SK-N-DZ (cell line): ENCODE results near the gene KLLN. TPM values are rescaled to one million over a fixed set of nuclear protein-coding genes. Genes with fewer than 3 reads are reported as not detected.
A peak's percentile ranks its signal among the peaks of the same experiment; 100 is the strongest.
"Not testable (repeated sequence)": the region's sequence is repeated elsewhere in the genome, so short reads cannot be mapped to it uniquely, and the experiment has no call there.

Experiments
- DNase-seq: peaks from one replicate; pipeline ENCODE4 v3.0.0-alpha.2; 2015; ENCODE audit warnings: low spot score
- polyA plus RNA-seq, 2 experiments: library from polyadenylated mRNA; depleted of rRNA; stranded (reverse); fragments of >200 nt; gene quantifications; 2 replicates each; pipeline ENCODE4 v1.2.3, GENCODE V29; 2014

KLLN gene, protein sequence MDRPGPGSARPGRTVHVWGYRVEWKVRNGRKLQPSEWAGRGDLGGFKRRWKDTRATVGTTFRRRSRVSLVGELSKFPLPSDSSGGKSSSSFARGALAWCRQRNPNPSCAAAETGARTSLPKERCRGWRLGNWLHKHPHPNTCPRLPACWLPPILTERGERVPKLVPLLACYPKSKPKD
- polyA plus RNA-seq (2014; cell fraction: cytosol; rRNA removed): 0.44 and 0.56 TPM in 2 replicates
- 0.05 and 0.07 TPM in 2 replicates for polyA plus RNA-seq (2014; cell fraction: nucleus; rRNA removed)

DNA sequence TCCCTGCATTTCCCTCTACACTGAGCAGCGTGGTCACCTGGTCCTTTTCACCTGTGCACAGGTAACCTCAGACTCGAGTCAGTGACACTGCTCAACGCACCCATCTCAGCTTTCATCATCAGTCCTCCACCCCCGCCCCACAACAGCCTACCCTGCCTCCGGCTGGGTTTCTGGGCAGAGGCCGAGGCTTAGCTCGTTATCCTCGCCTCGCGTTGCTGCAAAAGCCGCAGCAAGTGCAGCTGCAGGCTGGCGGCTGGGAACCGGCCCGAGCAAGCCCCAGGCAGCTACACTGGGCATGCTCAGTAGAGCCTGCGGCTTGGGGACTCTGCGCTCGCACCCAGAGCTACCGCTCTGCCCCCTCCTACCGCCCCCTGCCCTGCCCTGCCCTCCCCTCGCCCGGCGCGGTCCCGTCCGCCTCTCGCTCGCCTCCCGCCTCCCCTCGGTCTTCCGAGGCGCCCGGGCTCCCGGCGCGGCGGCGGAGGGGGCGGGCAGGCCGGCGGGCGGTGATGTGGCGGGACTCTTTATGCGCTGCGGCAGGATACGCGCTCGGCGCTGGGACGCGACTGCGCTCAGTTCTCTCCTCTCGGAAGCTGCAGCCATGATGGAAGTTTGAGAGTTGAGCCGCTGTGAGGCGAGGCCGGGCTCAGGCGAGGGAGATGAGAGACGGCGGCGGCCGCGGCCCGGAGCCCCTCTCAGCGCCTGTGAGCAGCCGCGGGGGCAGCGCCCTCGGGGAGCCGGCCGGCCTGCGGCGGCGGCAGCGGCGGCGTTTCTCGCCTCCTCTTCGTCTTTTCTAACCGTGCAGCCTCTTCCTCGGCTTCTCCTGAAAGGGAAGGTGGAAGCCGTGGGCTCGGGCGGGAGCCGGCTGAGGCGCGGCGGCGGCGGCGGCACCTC is at the start of gene KLLN, which contains the start of gene PTEN:
Gene KLLN, minus strand, starts transcription at position 481 of the 891 bp plus-strand sequence. CDS start 1,046 bp downstream, outside the sequence.
Gene PTEN, plus strand, starts transcription at position 573 of the 891 bp plus-strand sequence. CDS start 845 bp downstream, outside the sequence.
- peak; percentile 92 for DNase-seq

DNA sequence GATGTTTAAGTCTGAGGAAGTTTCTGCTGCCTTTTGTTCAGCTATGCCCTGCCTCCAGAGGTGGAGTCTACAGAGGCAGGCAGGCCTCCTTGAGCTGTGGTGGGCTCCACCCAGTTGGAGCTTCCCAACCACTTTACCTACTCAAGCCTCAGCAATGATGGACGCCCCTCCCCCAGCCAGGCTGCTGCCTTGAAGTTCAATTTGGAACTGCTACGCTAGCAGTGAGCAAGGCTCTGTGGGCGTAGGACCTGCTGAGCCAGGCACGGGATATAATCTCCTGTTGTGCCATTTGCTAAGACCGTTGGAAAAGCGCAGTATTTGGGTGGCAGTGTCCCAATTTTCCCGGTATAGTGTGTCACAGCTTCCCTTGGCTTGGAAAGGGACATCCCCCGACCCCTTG is 40.1 kb upstream of the KLLN start:
- DNase-seq: not testable (repeated sequence)

DNA sequence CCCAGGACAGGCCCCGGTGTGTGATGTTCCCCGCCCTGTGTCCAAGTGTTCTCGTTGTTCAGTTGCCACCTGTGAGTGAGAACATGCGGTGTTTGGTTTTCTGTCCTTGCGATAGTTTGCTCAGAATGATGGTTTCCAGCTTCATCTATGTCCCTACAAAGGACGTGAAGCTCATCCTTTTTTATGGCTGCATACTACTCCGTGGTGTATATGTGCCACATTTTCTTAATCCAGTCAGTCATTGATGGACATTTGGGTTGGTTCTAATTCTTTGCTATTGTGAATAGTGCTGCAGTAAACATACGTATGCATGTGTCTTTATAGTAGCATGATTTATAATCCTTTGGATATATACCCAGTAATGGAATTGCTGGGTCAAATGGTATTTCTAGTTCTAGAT is 34.6 kb upstream of the KLLN start:
- DNase-seq: not testable (repeated sequence)

DNA sequence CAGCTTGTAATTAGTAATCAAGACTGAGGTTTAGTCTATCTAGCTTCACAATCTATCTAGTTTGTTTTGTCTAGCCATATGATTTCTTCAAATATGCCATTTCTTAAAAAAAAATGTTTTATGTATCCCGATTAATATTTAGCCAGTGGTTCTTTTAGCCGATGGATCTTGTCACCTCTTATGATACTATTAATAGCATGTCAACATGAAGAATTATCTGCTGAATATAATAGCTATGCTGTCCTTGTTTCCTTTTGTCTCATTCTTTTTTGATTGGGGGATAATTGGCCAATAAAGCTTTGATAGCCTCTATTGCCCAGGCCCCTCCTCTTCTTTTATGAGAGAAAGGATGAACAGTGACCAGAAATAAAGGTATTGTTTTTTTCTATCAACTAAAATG is 32.9 kb upstream of the KLLN start:
- no peak for DNase-seq

DNA sequence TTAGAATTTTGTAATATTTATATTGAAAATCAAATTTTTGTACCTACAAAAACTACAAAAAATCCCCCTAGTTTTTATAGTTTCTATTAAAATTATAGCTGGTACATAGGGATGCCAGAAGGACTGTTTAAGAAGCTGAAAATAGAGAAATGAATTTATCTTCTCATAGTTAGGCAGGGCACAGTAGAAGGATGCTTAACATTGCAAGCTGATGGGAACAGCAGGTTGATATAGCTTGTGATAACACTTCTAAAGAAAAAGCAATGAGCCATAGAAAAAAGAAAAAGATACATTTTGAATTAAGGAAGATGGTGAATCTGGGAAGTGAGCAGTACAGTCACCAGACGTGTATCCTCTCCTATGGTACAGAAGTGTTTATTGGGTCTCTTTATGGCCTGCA is 32.1 kb upstream of the KLLN start:
- no peak for DNase-seq

DNA sequence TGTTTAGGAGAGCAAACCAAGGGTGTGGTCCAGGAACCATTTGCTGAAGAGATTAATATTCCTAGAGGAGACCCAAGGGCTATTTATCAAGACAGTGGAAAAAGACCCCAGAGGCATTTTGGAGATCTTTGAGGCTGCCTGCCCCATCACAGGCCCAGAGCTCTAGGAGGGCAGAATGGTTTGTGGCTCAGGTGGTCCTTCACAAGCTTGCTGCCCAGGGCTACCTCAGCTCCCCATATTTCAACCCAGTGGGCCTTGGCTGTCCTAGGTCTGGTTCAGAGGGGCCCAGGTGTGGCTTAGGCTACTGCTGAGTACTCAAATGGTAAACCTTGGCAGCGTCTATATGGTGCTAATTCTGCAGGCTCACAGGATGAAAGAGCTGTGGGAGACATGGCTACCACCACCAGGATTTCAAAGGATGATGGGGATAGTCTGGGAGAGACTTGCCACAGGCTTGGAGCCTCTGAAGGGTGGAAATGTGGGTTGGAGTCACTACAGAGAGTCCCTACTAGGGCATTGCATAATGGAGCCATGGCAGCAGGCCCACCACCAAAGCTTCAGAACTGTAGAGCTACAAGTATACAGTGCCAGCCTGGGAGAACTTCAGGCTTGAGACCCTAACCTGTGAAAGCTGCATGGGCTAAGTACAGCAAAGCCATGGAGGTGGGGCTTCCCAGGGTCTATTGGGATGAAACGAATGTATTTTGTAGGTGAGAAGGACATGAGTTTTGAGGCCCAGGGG is 24.4 kb upstream of the KLLN start:
- no peak for DNase-seq

DNA sequence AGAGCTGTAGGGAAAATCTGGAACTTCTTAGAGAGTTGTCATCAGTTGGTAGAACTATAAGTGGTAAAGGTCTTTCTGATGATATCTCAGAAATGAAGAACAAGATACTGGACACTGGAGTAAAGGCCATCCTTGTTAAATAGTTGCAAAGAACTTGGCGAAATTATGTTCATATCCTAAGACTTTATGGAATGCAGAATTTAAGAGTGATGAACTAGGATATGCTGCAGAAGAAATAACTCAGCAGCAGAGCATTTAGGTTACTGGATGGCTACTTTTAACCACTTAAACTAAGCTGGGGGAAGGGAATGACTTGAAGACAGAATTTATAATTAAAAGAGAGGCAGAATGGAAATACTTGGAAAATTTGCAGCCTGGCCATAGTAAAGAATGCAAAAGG is 23.8 kb upstream of the KLLN start:
- no peak for DNase-seq

DNA sequence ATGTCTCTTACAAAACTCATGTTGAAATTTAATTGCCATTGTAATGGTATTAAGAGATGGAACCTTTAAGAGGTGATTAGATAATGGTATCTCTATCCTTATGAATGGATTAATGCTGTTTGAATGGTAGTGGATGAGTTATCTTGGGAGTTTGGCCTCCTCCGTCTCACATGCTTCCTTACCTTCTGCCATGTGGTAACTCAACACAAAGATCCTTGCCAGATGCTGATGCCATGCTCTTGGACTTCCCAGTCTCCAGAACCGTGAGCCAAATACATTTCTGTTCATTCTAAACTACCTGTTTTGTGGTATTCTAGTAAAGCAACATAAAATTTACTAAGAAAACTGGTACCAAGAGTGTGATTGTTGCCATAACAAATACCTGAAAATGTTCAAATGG is 23.3 kb upstream of the KLLN start:
- DNase-seq: no peak

DNA sequence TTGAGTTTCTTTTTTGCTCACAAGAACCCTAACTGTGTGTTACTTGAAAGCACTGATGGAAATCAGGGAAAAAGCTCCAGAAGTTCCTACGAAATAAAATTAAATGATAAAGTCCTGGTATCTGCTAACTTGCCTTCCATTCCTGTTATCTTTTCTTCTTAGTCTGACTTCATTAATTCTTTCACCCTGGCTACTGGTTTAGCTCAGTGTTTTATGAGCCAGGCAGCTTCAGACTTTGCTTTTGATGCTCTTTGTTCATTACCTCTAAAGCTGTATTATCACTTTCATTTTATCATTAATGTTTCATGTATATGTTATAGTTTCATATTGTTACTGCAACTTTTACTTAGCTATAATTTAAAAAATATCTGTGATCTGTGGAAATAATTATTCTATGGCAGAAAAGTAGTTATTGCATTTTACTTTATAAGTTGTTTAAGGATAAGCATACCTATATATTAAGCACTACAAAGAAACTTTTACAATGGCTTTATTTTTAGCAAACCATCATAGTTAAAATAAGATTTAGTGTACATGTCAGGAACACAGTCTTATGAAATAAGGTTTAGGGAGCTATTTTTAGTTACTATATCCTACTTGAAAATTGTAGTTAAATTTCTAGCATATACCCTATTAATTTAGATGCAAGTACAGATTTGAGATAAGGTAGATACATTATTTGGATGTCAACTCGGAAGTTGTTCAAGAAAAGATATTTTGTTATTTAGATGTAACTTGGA is 19.4 kb upstream of the KLLN start:
- DNase-seq: no peak

DNA sequence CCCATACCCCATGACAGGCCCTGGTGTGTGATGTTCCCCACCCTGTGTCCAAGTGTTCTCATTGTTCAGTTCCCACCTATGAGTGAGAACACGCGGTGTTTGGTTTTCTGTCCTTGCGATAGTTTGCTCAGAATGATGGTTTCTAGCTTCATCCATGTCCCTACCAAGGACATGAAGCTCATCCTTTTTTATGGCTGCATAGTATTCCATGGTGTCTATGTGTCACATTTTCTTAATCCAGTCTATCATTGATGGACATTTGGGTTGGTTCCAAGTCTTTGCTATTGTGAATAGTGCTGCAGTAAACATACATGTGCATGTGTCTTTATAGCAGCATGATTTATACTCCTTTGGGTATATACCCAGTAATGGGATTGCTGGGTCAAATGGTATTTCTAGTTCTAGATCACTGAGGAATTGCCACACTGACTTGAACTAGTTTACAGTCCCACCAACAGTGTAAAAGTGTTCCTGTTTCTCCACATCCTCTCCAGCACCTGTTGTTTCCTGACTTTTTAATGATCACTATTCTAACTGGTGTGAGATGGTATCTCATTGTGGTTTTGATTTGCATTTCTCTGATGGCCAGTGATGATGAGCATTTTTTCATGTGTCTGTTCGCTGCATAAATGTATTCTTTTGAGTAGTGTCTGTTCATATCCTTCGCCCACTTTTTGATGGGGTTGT is 18.2 kb upstream of the KLLN start:
- not testable (repeated sequence) for DNase-seq

DNA sequence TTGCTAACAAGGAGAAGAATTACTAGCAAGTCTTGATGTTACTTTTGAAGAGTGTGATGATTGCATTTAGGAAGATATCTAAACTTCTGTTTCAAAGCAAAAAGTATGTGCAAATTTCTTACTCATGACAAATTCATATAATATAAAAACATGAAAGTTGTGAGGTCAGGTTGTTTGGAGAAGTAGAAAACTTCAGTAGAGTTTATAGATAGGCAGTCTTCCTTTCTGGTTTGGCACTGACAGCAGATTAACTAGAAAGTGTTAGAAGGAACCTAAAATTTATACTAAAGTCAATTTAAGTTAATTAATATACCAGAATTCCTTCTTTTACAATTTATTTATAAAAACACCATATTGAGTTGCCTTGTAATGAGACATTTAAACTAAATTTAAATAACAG is 17.0 kb upstream of the KLLN start:
- DNase-seq: no peak

DNA sequence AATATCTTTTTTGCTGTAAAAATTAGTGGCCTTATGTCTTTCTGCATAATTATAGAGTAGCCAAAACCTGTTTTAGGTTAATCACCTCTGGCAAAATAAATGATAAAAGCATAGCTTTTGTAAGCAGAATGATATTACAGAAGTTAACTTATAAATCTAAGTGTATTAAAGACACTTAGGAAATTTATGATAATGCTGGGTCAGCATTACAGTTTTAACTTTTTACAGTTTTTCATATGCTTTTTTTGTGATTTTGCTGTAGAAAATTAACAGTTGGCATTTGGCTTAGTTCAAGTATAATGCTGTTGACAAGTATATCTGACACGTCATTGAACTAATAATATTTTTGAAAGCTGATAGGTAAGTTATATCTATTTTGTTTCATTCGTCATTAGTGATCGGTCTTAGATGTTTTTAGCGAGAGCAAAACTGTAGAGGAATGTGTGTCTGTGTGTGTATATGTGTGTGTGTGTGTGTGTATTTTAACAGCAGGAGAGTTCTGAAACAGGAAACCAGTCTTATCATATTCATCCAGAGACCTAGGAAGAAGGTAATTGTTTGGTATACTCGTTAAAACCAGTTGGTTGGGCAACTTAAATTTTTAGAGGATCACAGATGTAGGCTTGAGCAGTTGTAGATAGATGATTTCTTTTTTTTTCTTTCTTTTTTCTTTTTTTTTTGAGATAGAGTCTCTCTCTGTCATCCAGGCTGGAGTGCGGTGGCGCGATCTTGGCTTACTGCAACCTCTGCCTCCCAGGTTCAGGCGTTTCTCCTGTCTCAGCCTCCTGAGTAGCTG is 15.5 kb upstream of the KLLN start:
- DNase-seq: no peak

DNA sequence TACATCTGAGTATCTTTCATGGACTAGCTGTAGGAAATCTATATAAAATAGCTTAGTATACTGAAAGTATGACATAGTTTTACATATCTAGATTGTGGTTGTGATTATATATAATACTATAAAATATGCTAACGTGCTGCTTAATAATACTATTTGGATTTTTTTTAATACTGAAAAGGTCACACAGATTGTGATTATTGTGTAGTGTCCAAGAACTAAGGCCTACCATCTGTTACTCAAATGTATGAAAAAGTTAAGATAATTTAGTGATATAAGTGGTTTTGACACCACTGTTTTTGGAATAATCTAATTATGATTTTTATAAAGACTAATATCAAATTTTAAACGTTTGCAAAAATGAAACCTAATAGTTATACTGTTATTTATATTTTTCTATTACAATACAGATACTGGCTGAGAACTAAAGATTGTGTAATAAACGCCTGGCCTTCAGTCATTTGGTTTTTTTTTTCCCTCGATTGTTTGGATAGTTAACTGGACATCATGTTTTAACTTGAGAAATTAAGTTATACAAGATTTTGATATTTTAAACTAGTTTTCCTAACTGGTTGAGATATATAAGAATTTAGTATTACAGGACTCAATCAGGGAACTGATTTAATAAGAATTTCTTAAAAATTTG is 12.7 kb upstream of the KLLN start:
- no peak for DNase-seq

DNA sequence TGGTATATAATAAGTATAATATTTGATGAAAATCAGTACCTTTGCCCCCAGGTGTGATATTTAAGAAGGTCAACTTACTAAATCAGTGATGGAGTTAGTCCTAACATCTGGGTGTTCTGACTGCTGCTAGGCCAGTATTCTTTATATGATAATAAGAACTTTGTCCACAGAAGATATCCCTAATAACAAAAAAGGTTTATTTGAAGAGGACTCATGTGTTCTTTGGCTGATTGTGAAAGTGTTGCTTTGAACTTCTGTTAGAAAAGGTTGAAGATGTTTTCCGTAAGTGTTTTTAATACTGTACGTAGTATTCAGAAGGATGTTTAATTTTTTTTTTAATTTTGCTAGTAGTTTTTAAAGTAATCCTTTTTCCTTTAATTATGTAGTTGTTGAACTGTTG is 10.3 kb upstream of the KLLN start:
- no peak for DNase-seq

DNA sequence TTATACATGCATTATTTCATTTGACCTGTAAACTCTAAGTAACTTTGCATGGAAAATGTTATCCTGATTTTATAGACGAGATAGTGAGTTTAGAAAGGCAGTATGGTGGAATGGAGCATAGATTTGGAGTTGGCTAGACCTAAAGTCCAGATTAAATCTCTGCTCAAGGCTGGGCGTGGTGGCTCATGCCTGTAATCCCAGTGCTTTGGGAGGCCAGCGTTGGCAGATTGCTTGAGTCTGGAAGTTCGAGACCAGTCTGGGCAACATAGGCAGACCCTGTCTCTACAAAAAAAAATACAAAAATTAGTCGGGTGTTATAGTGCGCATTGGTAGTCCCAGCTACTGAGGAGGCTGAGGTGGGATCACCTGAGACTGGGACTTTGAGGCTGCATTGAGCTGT is 9.5 kb upstream of the KLLN start:
- no peak for DNase-seq

DNA sequence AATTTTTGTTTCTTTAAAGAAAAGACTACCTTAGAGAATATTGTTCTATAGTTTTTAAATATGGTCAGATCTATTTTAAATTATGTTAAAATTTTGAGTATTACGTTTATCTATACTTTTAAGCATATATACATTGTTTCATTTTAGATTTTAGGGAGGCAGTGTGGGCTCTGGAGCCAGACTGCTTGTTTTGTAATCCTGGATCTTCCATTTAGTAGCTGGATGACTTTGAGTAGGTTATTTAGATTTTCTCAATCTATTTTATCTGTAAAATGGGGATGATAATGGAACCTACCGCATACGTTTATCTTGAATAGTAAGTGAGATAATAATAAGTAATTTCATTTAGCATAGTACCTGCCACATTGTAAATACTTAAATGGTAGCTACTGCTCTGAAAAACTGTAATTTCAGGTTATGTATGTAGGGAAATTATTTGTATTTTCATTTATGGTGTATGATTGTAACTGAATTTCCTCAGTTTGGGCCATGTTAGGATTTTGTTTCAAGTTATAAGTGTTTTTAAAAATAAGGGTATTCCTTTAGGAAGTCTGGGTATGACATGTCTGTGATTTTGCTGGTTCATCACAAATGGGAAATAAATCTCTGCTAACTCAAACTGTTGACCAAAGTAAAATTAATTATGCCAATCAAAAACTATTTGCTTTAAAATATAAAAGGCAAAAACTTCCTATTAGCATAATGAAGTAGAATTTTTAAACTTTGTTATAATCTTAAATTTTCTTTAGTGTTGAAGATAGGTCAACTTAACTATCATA is 6.6 kb upstream of the KLLN start:
- DNase-seq: no peak

DNA sequence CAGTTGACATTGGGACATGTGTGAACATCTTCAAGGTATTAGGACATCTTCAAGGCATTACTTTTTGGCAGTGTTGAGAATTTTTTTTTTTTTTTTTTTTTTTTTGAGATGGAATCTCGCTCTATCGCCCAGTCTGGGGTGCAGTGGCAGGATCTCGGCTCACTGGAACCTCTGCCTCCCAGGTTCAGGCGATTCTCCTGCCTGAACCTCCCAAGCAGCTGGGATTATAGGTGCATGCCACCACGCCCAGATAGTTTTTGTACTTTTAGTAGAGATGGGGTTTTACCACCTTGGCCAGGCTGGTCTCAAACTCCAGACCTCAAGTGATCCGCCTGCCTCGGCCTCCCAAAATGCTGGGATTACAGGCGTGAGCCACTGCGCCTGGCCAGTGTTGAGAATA is 5.8 kb upstream of the KLLN start:
- not testable (repeated sequence) for DNase-seq

DNA sequence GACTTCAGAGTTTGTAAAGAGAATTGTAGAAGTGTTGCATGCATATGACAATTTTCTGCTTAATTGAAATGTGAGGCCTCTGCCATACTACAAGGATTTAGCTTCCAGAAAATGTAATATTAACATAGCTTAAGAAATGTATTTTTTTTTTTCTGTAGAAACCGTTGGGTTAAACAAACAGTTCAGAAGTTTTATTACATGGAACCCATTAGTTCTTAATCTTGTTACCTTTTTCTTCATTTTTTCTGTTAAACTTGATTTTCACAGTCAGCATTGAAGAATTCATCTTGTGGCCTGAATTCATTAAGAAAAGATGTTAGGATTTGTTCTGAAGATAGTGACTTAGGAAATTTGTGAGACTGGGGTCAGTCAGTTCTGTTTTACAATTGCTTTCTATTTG is 4.9 kb upstream of the KLLN start:
- DNase-seq: no peak

DNA sequence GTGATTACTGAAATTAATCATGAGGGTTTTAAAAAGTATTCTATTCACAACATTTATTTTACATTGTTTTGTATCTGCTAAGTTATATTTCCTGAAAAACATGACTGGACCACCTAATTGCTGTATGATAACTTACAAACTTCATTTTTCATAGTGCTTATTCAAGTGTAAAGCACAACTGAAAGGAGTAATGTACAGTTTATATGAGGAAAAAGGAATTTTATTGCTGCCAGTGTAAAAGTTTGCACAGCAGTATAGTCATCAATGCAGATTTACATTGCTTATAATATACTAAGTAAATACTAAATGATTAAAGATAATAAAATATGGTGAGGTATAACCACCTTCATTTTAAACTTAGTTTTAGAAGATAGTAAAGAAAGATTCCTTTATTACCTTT is 4.1 kb upstream of the KLLN start:
- DNase-seq: no peak
